ENCODE data around the gene MAP2K5. TPM values are rescaled to one million over a fixed set of nuclear protein-coding genes. Genes with fewer than 3 reads are reported as not detected.

The MAP2K5 gene
- total RNA-seq, 1 donor from 2014 or later, result 3.2 TPM

GRCh38 chr15:67548862-67549651 is 6.6 kb downstream of the MAP2K5 start:
- DNase-seq (ENCODE audit: low read depth), result no peak
- no peak overlapping the region for H3K4me3 ChIP-seq (ENCODE audit: low read depth, low read length)
- TF ChIP-seq CTCF (conservative IDR thresholded peaks at IDR 0.05; ENCODE audit: low read depth, low read length), result no peak

DNA sequence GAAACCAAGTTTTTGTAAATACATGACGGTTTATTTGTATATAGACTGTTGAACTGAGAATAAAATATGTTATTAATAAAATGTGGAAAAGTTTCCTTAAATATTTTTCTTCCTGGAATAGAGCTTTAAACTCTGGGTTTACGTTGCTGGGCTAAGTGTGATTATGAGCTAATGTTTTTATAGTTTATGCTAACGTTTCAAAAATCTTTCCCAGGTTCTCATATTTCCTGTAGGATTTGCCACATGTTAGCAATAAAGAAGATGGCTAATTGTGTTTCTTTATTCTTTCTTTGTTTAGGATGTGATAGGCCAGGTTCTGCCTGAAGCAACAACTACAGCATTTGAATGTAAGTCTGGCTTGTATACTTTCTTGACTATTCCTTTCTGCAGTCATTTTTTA is 7.2 kb downstream of the MAP2K5 start:
- H3K4me3 ChIP-seq (ENCODE audit: low read depth, low read length), result no peak overlapping the region
- TF ChIP-seq CTCF (conservative IDR thresholded peaks at IDR 0.05; ENCODE audit: low read depth, low read length), result no peak
- DNase-seq (ENCODE audit: low read depth), result no peak

DNA sequence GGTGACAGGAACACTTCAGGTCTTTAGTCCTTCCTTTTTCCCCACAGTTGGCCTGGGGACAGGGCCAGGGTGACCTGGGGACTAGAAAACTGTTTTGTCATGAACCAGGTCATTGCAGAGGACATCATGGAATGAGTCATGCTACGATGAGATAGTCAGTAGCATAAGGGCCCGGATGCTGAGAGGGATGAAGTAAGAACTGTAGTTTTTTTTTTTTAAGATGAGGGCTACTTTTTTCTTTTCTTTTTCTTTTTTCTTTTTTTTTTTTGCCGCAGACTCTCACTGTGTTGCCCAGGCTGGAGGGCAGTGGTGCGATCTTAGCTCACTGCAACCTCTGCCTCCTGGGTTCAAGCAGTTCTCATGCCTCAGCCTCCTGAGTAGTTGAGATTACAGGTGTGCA is 8.0 kb downstream of the MAP2K5 start:
- no peak overlapping the region for H3K4me3 ChIP-seq (ENCODE audit: low read depth, low read length)
- no peak for TF ChIP-seq CTCF (conservative IDR thresholded peaks at IDR 0.05; ENCODE audit: low read depth, low read length)
- no peak for DNase-seq (ENCODE audit: low read depth)

- no peak overlapping the region for H3K4me3 ChIP-seq (ENCODE audit: low read depth, low read length)
- no peak for TF ChIP-seq CTCF (conservative IDR thresholded peaks at IDR 0.05; ENCODE audit: low read depth, low read length)
- no peak for DNase-seq (ENCODE audit: low read depth)
These were observed 8.8 kb downstream of the MAP2K5 start for GRCh38 chr15:67551207-67551743.

DNA sequence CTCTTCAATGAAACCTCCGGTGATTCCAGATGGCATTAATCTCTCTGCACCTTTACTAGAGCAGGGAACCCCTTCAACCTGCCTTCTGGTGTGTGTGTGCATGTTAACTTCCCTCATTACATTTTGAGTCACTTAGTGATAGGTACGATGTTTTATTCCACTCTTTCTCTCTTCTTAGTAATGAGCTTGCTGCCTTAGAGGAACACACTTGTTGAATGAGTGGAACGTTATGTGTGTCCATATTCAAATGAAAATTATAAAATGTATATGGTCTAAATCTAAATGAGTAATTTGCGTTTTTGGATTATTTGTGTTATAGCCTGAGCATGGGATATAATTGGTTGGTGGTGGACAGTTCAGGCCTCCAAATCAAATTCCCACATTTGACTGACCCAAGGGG is 12.1 kb downstream of the MAP2K5 start:
- no peak for DNase-seq (ENCODE audit: low read depth)
- H3K4me3 ChIP-seq (ENCODE audit: low read depth, low read length), result no peak overlapping the region
- no peak for TF ChIP-seq CTCF (conservative IDR thresholded peaks at IDR 0.05; ENCODE audit: low read depth, low read length)

GRCh38 chr15:67556976-67557570 is 14.6 kb downstream of the MAP2K5 start:
- DNase-seq (ENCODE audit: low read depth), result no peak
- H3K4me3 ChIP-seq (ENCODE audit: low read depth, low read length), result no peak overlapping the region
- TF ChIP-seq CTCF (conservative IDR thresholded peaks at IDR 0.05; ENCODE audit: low read depth, low read length), result no peak

Measured in epithelial cell of proximal tubule (primary cell).